Endothelial cell of umbilical vein (primary cell): Measurements from ENCODE around the gene FRY. TPM values are rescaled to one million over a fixed set of nuclear protein-coding genes. Genes with fewer than 3 reads are reported as not detected.

Experiments used
- BruUV-seq: library from RNA; stranded (reverse); fragments of 400-500 nt; replicated peaks from 2 replicates; lab custom pipeline; 2021; lab: Mats Ljungman, UMichigan
- CTCF ChIA-PET: fragments of 300-600, 350-600 bp; sonication (Branson Sonifier 250); formaldehyde crosslinking; loops from one replicate; lab custom pipeline; 2021; ENCODE audit warnings: antibody characterized with exemption, inconsistent platforms; lab: Charles Lee
- POLR2A ChIA-PET: fragments of 300-600, 350-600 bp; sonication (Branson Sonifier 250); formaldehyde crosslinking; loops from one replicate; lab custom pipeline; 2021; ENCODE audit warnings: antibody characterized with exemption, inconsistent platforms; lab: Charles Lee
- DNase-seq: peaks from one replicate; pipeline ENCODE4 v3.0.0-alpha.2; 2011; ENCODE audit warnings: low read depth, low spot score
- FAIRE-seq: peaks from 2 replicates; lab custom pipeline; 2011; peaks lifted over from hg19 to GRCh38; lab: Jason Lieb, UNC
- H2AFZ ChIP-seq: 2 replicates; pipeline ENCODE4 v1.6.0; 2012; ENCODE audit warnings: low read depth, low read length, control low read depth, inconsistent platforms
- H3K27ac ChIP-seq: 2 replicates; pipeline ENCODE4 v1.5.1; 2011; ENCODE audit warnings: low read depth, mild to moderate bottlenecking, control low read depth, low read length, moderate library complexity; ENCODE audit not compliant: insufficient read depth
- H3K27me3 ChIP-seq, 2 experiments: 2 replicates each; pipeline versions ENCODE4 v1.6.0 to v1.6.1; 2011; ENCODE audit warnings: low read length in 2 of 2, mixed read lengths in 1 of 2; ENCODE audit not compliant: control insufficient read depth in 2 of 2, insufficient read depth in 2 of 2
- H3K36me3 ChIP-seq, 2 experiments: 2 replicates in 1 of 2; 3 replicates in 1 of 2; pipeline ENCODE4 v1.5.1; 2011; ENCODE audit warnings: low read length in 2 of 2, mild to moderate bottlenecking in 1 of 2, moderate library complexity in 1 of 2; ENCODE audit not compliant: control insufficient read depth in 2 of 2, insufficient read depth in 2 of 2; ENCODE audit errors: extremely low read depth in 1 of 2
- H3K4me1 ChIP-seq: 3 replicates; pipeline ENCODE4 v1.5.1; 2011; ENCODE audit warnings: mild to moderate bottlenecking, low read length; ENCODE audit not compliant: control insufficient read depth, insufficient read depth; ENCODE audit errors: extremely low read depth
- H3K4me2 ChIP-seq: 2 replicates; pipeline ENCODE4 v1.6.1; 2011; ENCODE audit warnings: low read length, control low read depth, mixed read lengths; ENCODE audit not compliant: insufficient read depth
- H3K4me3 ChIP-seq, 3 experiments: fragments of 200-600 bp in 1 of 3; sonication (generic), shearing (Covaris generic) in 1 of 3; replicated peaks in 1 of 3; 2 replicates each; pipeline ENCODE4 v1.5.1; 2011 to 2016; ENCODE audit warnings: control low read depth in 3 of 3, low read length in 3 of 3, mild to moderate bottlenecking in 2 of 3, inconsistent platforms in 1 of 3, low read depth in 1 of 3, moderate library complexity in 1 of 3; ENCODE audit not compliant: insufficient read depth in 1 of 3
- H3K79me2 ChIP-seq: 2 replicates; pipeline ENCODE4 v1.6.0; 2012; ENCODE audit warnings: low read length, inconsistent platforms; ENCODE audit not compliant: control insufficient read depth, insufficient read depth
- H3K9ac ChIP-seq: replicated peaks from 2 replicates; pipeline ENCODE3; 2011; ENCODE audit warnings: low read length, control low read depth; ENCODE audit not compliant: insufficient read depth; ENCODE audit errors: extremely low read depth
- H3K9me1 ChIP-seq: replicated peaks from 3 replicates; pipeline ENCODE4 v1.6.0; 2011; ENCODE audit warnings: mild to moderate bottlenecking, low read length; ENCODE audit not compliant: control insufficient read depth, insufficient read depth; ENCODE audit errors: extremely low read depth
- H3K9me3 ChIP-seq: replicated peaks from 2 replicates; pipeline ENCODE4 v1.5.1; 2012; ENCODE audit warnings: low read length, inconsistent platforms; ENCODE audit not compliant: control insufficient read depth, insufficient read depth
- H4K20me1 ChIP-seq: replicated peaks from 2 replicates; pipeline ENCODE3; 2011; ENCODE audit warnings: mild to moderate bottlenecking, low read length; ENCODE audit not compliant: control insufficient read depth, insufficient read depth; ENCODE audit errors: extremely low read depth
- CTCF ChIP-seq, 2 donors: IDR thresholded peaks; 1 replicate in 1 of 2; 2 replicates in 1 of 2; pipeline ENCODE4 v1.5.1; 2011; ENCODE audit warnings: low read length in 2 of 2, mild to moderate bottlenecking in 2 of 2, moderate library complexity in 2 of 2, control low read depth in 1 of 2, inconsistent platforms in 1 of 2, low read depth in 1 of 2; ENCODE audit not compliant: insufficient read depth in 1 of 2; ENCODE audit errors: extremely low read depth in 1 of 2
- EZH2 ChIP-seq: IDR thresholded peaks from 2 replicates; pipeline ENCODE4 v1.6.1; 2012; ENCODE audit warnings: borderline replicate concordance, low read depth, mild to moderate bottlenecking, moderate library complexity, low read length, inconsistent platforms; ENCODE audit not compliant: severe bottlenecking
- FOS ChIP-seq: IDR thresholded peaks from 2 replicates; pipeline ENCODE4 v1.6.1; 2011; ENCODE audit warnings: mild to moderate bottlenecking, low read length, moderate library complexity, borderline replicate concordance; ENCODE audit not compliant: insufficient read depth
- GATA2 ChIP-seq: IDR thresholded peaks from 2 replicates; pipeline ENCODE4 v1.7.0; 2011; ENCODE audit warnings: low read depth, mild to moderate bottlenecking, moderate library complexity, mixed read lengths, low read length; ENCODE audit not compliant: insufficient read length, insufficient read depth
- JUN ChIP-seq: IDR thresholded peaks from 2 replicates; pipeline ENCODE4 v1.6.1; 2011; ENCODE audit warnings: borderline replicate concordance, low read depth; ENCODE audit not compliant: insufficient read length, insufficient read depth
- MAX ChIP-seq: IDR thresholded peaks from 2 replicates; pipeline ENCODE4 v1.6.1; 2011; ENCODE audit not compliant: insufficient read depth, insufficient read length
- MYC ChIP-seq: IDR thresholded peaks from one replicate; pipeline ENCODE4 v1.6.1; 2011; ENCODE audit warnings: mild to moderate bottlenecking, low read depth, low read length
- POLR2A ChIP-seq: IDR thresholded peaks from 2 replicates; pipeline ENCODE4 v1.6.1; 2012; ENCODE audit warnings: low read depth, mild to moderate bottlenecking, control low read depth, low read length
- POLR2AphosphoS5 ChIP-seq: IDR thresholded peaks from 2 replicates; pipeline ENCODE4 v1.6.1; 2012; ENCODE audit warnings: low read depth, mild to moderate bottlenecking, control low read depth, low read length, moderate library complexity; ENCODE audit not compliant: insufficient read depth
- dilution Hi-C: fragments of 300-500 bp; cut with MboI; formaldehyde crosslinking; loops from one replicate; pipeline ENCODE4 v1.15.0; 2019; ENCODE audit warnings: low sequenced_read_pairs; ENCODE audit not compliant: extremely low pct_ligation_motif_present
- intact Hi-C: fragments of 100-400 bp; cut with micrococcal nuclease; formaldehyde crosslinking; loops from one replicate; pipeline ENCODE4 v1.10.0; 2022
- polyA plus RNA-seq, 4 experiments: library from polyadenylated mRNA; depleted of rRNA in 3 of 4; stranded (reverse) in 3 of 4; unstranded in 1 of 4; fragments of >200 nt; gene quantifications; 2 replicates each; pipeline versions ENCODE4 v1.2.1 to v1.2.3, GENCODE V29; 2011 to 2012; ENCODE audit warnings: missing spikeins in 1 of 4
- total RNA-seq: library from RNA; stranded (reverse); gene quantifications from 2 replicates; pipeline ENCODE4 v1.2.3, GENCODE V29; 2021

FRY gene
- total and polyA plus RNA-seq, 2 donors (not counting 3 experiments of a cell fraction or from before 2014, with no cell fraction given), result 57.3 to 75.8 TPM

GRCh38 chr13:32107474-32107873 is 75.9 kb downstream of the FRY start:
- no peak overlapping the region for H3K9ac ChIP-seq
- DNase-seq, result peak; percentile 10
- ChIA-PET CTCF (no interaction called here), POLR2A (no interaction called here)
- FAIRE-seq, result no peak
- intact Hi-C loops (no loop called here), dilution Hi-C loops (no loop called here)
- no peaks in the 10 kb centered on the region for H3K36me3 ChIP-seq
- no TSS peak for BruUV-seq
- H3K27me3 ChIP-seq, result no peaks in the 10 kb centered on the region
- H3K4me2 ChIP-seq, result no peak overlapping the region
- H3K27ac ChIP-seq, result no peak overlapping the region
- H3K4me3 ChIP-seq, result no peak overlapping the region
- H2AFZ ChIP-seq, result peak overlapping the region; percentile 41
- no peaks in the 10 kb centered on the region for H3K9me3 ChIP-seq
- H3K79me2 ChIP-seq, result no peaks in the 10 kb centered on the region
- no peaks in the 10 kb centered on the region for H3K9me1 ChIP-seq
- no peaks in the 10 kb centered on the region for H4K20me1 ChIP-seq
- no peak for TF ChIP-seq GATA2
- TF ChIP-seq FOS, result no peak
- TF ChIP-seq MYC, result no peak
- TF ChIP-seq POLR2A, result no peak
- TF ChIP-seq CTCF (IDR thresholded peaks at IDR 0.05; ENCODE audit: extremely low read depth in 1 of 2, insufficient read depth in 1 of 2, low read depth in 1 of 2, low read length in 2 of 2), result no peak
- TF ChIP-seq POLR2AphosphoS5, result no peak
- no peak for TF ChIP-seq EZH2
- TF ChIP-seq JUN, result no peak
- no peak for TF ChIP-seq MAX
- H3K4me1 ChIP-seq, result peaks cover 2% of the 10 kb centered on the region
